IPS DF 4.7 (cell line): ENCODE results near the gene BANF1.
A peak's percentile ranks its signal among the peaks of the same experiment; 100 is the strongest.
"Not testable (repeated sequence)": the region's sequence is repeated elsewhere in the genome, so short reads cannot be mapped to it uniquely, and the experiment has no call there.

Source experiments
- DNase-seq: peaks from one replicate; pipeline ENCODE4 v3.0.0-alpha.2; 2013; ENCODE audit warnings: low spot score; ENCODE audit errors: extremely low read depth

Gene BANF1

DNA sequence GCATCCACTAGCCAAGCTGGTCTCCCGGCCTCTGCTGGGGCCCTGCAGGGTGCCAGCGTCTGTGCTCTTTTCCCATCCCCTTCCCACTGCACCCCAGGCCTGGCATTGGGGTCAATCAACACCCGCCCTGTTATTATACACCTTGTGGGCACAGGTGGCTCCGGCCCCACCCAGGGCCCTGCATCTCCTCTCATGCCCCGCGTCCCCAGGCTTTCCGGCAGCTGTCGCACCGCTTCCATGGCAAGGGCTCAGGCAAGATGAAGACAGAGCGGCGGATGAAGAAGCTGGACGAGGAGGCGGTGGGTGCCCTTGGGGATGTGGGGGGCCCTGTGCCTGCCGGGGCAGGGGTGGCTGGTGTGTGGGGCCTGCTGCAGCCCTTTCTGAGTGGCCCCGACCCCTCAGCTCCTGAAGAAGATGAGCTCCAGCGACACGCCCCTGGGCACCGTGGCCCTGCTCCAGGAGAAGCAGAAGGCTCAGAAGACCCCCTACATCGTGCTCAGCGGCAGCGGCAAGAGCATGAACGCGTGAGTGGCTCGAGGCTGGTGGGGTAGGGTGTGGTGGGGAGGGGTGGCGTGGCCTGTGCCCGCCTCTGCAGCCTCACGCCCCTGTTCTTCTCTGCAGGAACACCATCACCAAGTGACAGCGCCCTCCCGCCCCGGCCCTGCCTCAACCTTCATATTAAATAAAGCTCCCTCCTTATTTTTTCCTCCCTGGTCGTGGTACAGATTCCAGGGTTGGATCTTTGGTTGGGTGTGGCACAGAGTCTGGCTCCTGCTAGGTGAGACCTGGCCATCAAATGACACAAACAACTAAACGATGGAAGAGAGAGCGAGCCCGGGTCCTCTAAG, 23.7 kb upstream of the BANF1 start:
- DNase-seq: no peak

DNA sequence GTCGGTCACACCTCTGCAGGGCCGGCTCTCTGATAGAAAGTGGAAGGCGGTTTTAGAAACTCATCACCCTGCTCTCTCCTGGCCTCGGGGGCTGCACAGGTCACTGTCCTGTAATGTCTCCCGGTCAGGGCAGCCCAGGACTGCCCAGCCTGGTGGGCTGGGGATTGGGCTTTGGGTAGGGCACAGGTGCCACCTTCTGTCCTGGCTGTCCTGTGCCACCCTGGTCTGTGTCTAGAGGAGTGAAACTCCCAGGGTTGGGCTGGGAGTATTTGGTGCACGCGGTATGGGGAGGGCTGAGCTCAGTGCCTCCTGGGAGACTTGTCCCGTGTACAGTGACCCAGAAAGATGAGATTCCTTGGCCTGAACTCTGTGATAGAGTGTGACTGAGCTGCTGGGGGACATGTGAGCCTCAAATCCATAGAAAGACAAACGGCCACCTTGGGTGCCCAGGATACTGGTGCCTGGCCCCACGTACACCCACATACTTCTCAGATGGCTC, 23.0 kb upstream of the BANF1 start:
- no peak for DNase-seq

DNA sequence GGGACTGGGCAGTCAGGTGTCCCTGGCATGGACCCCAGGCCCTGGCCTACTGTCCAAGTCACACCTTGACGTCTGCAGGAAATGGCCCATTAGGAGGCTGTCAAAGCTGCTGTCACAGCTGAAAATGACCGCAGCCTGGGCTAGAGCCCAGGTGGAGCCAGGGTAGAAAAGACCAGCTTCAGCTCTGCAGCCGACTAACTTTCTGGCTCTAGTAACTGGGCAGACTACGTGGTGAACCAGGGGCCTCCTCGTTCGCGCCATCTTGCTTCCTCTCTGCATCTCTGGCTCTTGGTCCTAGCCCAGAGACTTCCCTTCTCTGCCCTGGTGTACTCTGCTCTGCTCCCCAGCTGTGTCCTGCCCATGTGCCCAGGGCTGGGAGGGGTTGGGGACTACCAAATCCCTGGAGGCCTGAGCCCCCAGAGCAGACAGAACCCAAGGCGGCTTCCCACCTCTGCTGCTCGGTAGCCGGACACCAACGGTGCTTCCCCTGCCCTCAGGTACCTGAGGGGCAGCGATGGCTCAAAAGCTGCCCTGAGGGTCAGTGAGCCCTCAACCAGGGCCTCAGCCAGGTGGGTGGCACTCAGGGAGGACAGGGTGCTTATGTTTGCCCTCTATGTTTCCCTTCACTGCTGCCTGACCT, 21.1 kb upstream of the BANF1 start:
- DNase-seq: no peak

DNA sequence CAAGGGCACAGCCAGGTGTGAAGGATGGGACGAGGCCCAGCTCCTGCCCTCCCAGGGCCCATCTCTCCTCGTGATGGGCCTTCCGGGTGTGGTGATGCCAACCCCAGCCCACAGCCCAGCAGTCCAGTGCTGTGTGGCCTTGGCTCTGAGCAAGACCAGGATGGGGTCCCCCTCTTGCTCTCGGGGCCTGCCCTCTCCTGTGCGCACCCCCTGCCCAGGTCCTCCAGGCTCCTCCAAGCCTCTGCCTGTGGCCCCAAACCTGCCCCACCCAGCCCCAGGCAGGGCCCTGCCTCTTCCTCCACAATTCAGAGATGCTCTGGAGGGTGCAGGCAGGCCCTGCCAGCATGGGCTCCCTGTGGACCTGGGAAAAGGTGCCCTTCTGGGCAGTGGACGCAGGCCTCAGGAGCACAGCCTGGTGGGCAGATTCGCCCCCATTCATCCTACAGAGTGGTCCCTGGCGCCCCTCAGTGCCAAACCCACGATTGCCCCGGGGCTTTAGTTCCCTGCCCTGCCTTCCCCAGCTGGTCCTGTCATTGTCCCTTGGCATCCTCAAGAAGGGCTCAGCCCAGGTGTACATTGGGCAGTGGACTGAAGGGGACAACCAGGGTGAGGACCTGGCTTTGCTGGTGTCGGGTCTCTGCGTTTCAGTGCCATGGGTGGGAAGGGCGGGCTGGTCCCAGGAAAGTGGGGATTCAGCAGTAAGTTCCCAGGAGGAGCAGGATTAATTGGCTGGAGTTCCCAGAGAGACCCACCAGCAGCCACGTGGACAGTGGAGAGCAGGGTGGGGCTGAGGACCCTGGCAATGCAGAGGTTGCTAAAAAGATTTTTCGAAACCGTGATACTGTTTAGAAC, 20.1 kb upstream of the BANF1 start:
- DNase-seq: no peak

GRCh38 chr11:65982824-65983588, 19.3 kb upstream of the BANF1 start:
- no peak for DNase-seq

DNA sequence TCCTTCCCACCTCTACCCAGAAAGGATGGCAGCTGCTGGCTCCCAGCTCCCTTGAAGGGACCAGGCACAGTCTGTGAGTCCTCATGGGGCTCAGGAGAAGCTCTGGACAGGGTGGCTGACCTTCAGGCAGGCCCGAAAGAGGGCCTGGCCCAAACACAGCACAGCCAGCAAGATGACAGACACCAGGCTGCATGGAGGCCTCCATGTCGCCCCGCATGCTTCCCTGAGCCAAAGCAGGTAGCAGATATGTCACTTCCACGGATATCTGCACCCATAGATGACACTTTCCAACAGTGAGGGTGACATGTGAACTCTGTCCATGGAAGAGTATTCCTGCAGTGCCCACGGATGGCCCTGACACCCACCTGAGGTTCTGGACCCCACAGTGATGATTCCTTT, 18.7 kb upstream of the BANF1 start:
- DNase-seq: no peak

DNA sequence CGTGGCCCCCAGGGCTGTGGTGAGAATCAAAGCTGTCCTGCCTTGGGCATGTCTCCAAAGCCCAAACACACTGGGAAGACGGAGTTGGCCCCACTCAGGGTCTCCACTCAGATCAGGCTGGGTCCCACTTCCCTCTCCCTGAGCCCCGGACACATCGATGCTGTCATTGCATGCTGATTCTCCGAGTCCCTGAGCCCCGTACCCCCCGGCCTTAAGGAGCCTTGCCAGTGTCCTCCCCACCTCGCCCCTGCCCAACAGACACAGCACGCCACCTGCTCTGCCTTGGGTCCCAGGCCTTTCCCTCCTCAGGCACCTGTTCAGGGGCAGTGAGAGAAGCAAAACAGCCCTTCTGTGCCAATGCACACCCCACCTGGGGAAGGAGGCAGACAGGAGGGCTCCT, 15.0 kb upstream of the BANF1 start:
- DNase-seq: no peak

GRCh38 chr11:65988791-65989592, 13.3 kb upstream of the BANF1 start:
- DNase-seq: peak; percentile 93

DNA sequence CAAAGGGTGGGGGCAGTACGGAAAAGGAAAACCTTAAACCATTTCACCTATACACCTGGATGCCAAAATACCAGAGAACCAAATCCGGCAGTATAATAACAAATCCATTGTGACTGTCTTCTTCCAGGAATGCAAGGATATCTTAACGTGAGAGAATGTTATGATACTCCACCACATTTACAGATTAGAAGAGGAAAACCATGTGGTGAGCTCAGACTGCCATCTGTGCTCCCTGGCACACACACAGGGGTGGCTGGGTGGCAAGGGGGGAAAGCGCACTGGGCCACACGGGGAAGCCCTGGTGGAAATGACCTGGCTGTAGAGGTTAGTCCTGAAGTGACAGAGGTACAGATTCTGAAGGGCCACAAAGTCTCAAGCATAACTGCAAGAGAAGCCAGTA, 10.2 kb upstream of the BANF1 start:
- no peak for DNase-seq

GRCh38 chr11:65997286-65997685, 5.0 kb upstream of the BANF1 start:
- no peak for DNase-seq

- DNase-seq: no peak
Observed at GRCh38 chr11:66002648-66003225, 434 bp downstream of the BANF1 start.

DNA sequence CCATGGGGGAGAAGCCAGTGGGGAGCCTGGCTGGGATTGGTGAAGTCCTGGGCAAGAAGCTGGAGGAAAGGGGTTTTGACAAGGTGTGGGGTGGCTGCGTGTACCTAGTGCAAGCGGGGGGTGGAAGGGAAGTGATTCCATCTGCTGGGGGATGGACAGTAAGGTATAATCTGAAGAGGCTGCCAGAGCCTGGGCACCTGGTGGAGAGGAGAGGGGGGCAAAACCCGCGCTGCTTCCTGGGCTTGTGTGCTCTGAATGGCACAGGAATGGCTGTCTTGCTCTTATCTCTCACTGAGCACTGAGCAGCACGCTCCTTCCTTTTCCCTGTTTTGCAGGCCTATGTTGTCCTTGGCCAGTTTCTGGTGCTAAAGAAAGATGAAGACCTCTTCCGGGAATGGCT, 988 bp downstream of the BANF1 start:
- DNase-seq: no peak

DNA sequence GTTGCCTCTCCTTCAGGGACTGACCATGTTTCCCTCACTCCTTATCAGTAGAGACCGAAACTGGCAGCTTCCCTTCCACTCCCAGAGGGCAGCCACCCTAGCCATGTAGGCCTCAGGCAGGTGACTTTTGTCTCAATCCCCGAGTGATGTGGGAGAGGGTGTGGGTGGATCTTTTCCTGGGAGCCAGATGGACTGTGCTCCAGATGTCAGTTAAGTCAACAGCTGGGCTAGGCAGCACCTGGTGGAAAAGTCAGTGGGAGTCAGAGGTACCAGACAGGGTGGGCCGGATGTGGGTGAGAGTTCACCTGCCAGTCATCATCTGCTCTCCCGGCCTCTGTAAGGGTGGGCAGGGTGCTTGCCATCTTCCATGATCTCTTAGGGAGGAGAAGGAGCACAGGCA, 1.9 kb downstream of the BANF1 start:
- DNase-seq: no peak

- no peak for DNase-seq
Observed at GRCh38 chr11:66006134-66006890, 4.0 kb downstream of the BANF1 start.

- DNase-seq: no peak
Observed at GRCh38 chr11:66006891-66007176, 4.5 kb downstream of the BANF1 start.

GRCh38 chr11:66007201-66007634, 4.9 kb downstream of the BANF1 start:
- DNase-seq: no peak

DNA sequence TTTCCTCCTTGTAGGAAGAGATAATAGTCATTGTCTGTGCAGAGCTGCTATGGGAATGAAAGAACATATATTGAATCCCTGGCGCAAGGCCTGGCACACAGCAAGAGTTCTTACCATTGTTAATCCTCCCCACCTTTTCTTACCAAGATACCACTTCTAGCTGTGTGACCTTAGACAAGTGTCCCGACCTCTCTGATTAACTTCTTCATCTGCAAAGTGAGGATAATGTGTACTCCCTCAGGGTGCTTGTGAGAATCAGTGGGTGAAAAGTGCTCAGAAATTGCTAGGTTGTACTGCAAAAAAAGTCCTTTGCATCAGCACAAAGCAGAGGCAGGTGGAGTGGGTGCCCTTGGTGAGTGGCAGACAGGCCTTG, 5.8 kb downstream of the BANF1 start:
- DNase-seq: no peak

- no peak for DNase-seq
Observed at GRCh38 chr11:66008468-66009101, 6.3 kb downstream of the BANF1 start.

DNA sequence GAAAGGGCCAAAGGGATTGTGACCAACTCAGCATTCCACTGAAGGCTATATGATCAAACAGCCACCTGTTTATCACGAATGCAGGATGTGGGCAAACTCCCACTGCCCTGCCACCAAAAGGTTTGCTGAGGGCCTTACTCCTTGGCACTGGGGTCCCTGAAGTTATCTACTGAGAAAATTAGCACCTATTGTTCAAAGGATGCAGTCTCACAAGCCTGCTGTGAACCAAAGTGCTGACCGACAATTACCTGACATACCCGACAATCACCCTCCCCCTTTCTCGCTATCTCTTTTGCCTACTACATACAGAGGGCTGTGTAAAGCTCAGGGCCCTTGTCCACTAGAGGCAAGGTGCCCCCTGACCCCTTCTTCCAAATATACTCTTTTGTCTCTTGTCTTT, 7.7 kb downstream of the BANF1 start:
- DNase-seq: not testable (repeated sequence)
